Adipocyte (in vitro differentiated cells): ENCODE data around the gene THPO.

ENCODE experiments used
- DNase-seq: peaks from one replicate; pipeline ENCODE4 v3.0.0-alpha.2; 2015; ENCODE audit warnings: low read depth
- H3K27me3 ChIP-seq: replicated peaks from 2 replicates; pipeline ENCODE4 v1.7.0; 2013; ENCODE audit warnings: mild to moderate bottlenecking, low read length, moderate library complexity; ENCODE audit not compliant: control insufficient read depth, insufficient read depth
- H3K36me3 ChIP-seq: 2 replicates; pipeline ENCODE4 v1.7.0; 2013; ENCODE audit warnings: low read length, mild to moderate bottlenecking, moderate library complexity; ENCODE audit not compliant: control insufficient read depth, insufficient read depth, severe bottlenecking
- H3K4me1 ChIP-seq: 2 replicates; pipeline ENCODE4 v1.7.0; 2013; ENCODE audit warnings: mild to moderate bottlenecking, low read length, moderate library complexity; ENCODE audit not compliant: control insufficient read depth, insufficient read depth
- H3K4me3 ChIP-seq: 2 replicates; pipeline ENCODE4 v1.7.0; 2013; ENCODE audit warnings: mild to moderate bottlenecking, low read length, moderate library complexity
- H3K9ac ChIP-seq: 2 replicates; pipeline ENCODE4 v1.7.0; 2013; ENCODE audit warnings: mild to moderate bottlenecking, low read length, moderate library complexity
- H3K9me3 ChIP-seq: 2 replicates; pipeline ENCODE4 v1.7.0; 2013; ENCODE audit warnings: mild to moderate bottlenecking, low read length, moderate library complexity; ENCODE audit not compliant: control insufficient read depth

THPO gene

GRCh38 chr3:184335291-184335660, 42.7 kb downstream of the THPO start:
- Histone ChIP-seq H3K4me1 (peaks cover 43% of the 10 kb centered on the region), H3K9ac (peak overlapping the region; percentile 85), H3K27me3 (no peaks in the 10 kb centered on the region), H3K36me3 (peaks cover 52% of the 10 kb centered on the region), H3K9me3 (no peaks in the 10 kb centered on the region), H3K4me3 (peak overlapping the region; percentile 83)
- DNase-seq, result no peak

- Histone ChIP-seq H3K9ac (no peak overlapping the region), H3K4me3 (no peak overlapping the region), H3K9me3 (no peaks in the 10 kb centered on the region), H3K27me3 (no peaks in the 10 kb centered on the region), H3K36me3 (peaks cover 59% of the 10 kb centered on the region), H3K4me1 (peaks cover 45% of the 10 kb centered on the region)
- DNase-seq, result peak; percentile 44
These were observed 43.4 kb downstream of the THPO start for GRCh38 chr3:184334470-184335158.

- Histone ChIP-seq H3K36me3 (peaks cover 68% of the 10 kb centered on the region), H3K9me3 (no peaks in the 10 kb centered on the region), H3K27me3 (no peaks in the 10 kb centered on the region), H3K4me3 (no peak overlapping the region), H3K9ac (no peak overlapping the region), H3K4me1 (peaks cover 45% of the 10 kb centered on the region)
- no peak for DNase-seq
These were observed 44.3 kb downstream of the THPO start for GRCh38 chr3:184333700-184334099.

- H3K4me3 ChIP-seq, result no peak overlapping the region
- no peaks in the 10 kb centered on the region for H3K9me3 ChIP-seq
- no peaks in the 10 kb centered on the region for H3K27me3 ChIP-seq
- peaks cover 45% of the 10 kb centered on the region for H3K4me1 ChIP-seq
- peaks cover 73% of the 10 kb centered on the region for H3K36me3 ChIP-seq
- DNase-seq, result no peak
- H3K9ac ChIP-seq, result peak overlapping the region; percentile 22
These were observed 44.8 kb downstream of the THPO start for GRCh38 chr3:184333190-184333589.

GRCh38 chr3:184332370-184333090, 45.5 kb downstream of the THPO start:
- Histone ChIP-seq H3K27me3 (no peaks in the 10 kb centered on the region), H3K36me3 (peaks cover 79% of the 10 kb centered on the region), H3K9me3 (no peaks in the 10 kb centered on the region), H3K4me1 (peaks cover 38% of the 10 kb centered on the region), H3K9ac (peak overlapping the region; percentile 28), H3K4me3 (no peak overlapping the region)
- peak; percentile 69 for DNase-seq

- peaks cover 99% of the 10 kb centered on the region for H3K36me3 ChIP-seq
- no peak for DNase-seq
- peak overlapping the region; percentile 16 for H3K9ac ChIP-seq
- H3K9me3 ChIP-seq, result no peaks in the 10 kb centered on the region
- no peaks in the 10 kb centered on the region for H3K27me3 ChIP-seq
- no peak overlapping the region for H3K4me3 ChIP-seq
- H3K4me1 ChIP-seq, result peaks cover 24% of the 10 kb centered on the region
These were observed 49.5 kb downstream of the THPO start for GRCh38 chr3:184328516-184328915.

- Histone ChIP-seq H3K4me1 (peaks cover 38% of the 10 kb centered on the region), H3K27me3 (no peaks in the 10 kb centered on the region), H3K9ac (no peak overlapping the region), H3K9me3 (no peaks in the 10 kb centered on the region), H3K36me3 (peaks cover 99% of the 10 kb centered on the region), H3K4me3 (no peak overlapping the region)
- no peak for DNase-seq
These were observed 50.8 kb downstream of the THPO start for GRCh38 chr3:184327171-184327570.

- H3K4me3 ChIP-seq, result no peak overlapping the region
- H3K9me3 ChIP-seq, result no peaks in the 10 kb centered on the region
- no peaks in the 10 kb centered on the region for H3K27me3 ChIP-seq
- no peak for DNase-seq
- peaks cover 43% of the 10 kb centered on the region for H3K4me1 ChIP-seq
- H3K9ac ChIP-seq, result peak overlapping the region; percentile 5
- H3K36me3 ChIP-seq, result peaks cover 99% of the 10 kb centered on the region
These were observed 52.2 kb downstream of the THPO start for GRCh38 chr3:184325715-184326369.

- H3K4me1 ChIP-seq, result peaks cover 49% of the 10 kb centered on the region
- no peaks in the 10 kb centered on the region for H3K9me3 ChIP-seq
- no peaks in the 10 kb centered on the region for H3K27me3 ChIP-seq
- no peak for DNase-seq
- H3K4me3 ChIP-seq, result no peak overlapping the region
- H3K9ac ChIP-seq, result no peak overlapping the region
- peaks cover 100% of the 10 kb centered on the region for H3K36me3 ChIP-seq
These were observed 52.7 kb downstream of the THPO start for GRCh38 chr3:184325269-184325668.

GRCh38 chr3:184323696-184324095, 54.3 kb downstream of the THPO start:
- H3K9ac ChIP-seq, result no peak overlapping the region
- no peaks in the 10 kb centered on the region for H3K27me3 ChIP-seq
- DNase-seq, result no peak
- H3K9me3 ChIP-seq, result no peaks in the 10 kb centered on the region
- H3K4me1 ChIP-seq, result peaks cover 57% of the 10 kb centered on the region
- no peak overlapping the region for H3K4me3 ChIP-seq
- H3K36me3 ChIP-seq, result peaks cover 90% of the 10 kb centered on the region

GRCh38 chr3:184322731-184323487, 55.1 kb downstream of the THPO start:
- Histone ChIP-seq H3K27me3 (no peaks in the 10 kb centered on the region), H3K9me3 (no peaks in the 10 kb centered on the region), H3K36me3 (peaks cover 87% of the 10 kb centered on the region), H3K4me1 (peaks cover 59% of the 10 kb centered on the region), H3K9ac (peak overlapping the region; percentile 78), H3K4me3 (peak overlapping the region; percentile 17)
- no peak for DNase-seq
